Measurements from ENCODE around the gene PNPLA6.

PNPLA6 gene

GRCh38 chr19:7602935-7603497, 67.5 kb downstream of the PNPLA6 start:
- no peak for DNase-seq

GRCh38 chr19:7603919-7604318, 68.4 kb downstream of the PNPLA6 start:
- no peak for DNase-seq

- no peak for DNase-seq
Measured at GRCh38 chr19:7605490-7606222, 70.1 kb downstream of the PNPLA6 start.

DNA sequence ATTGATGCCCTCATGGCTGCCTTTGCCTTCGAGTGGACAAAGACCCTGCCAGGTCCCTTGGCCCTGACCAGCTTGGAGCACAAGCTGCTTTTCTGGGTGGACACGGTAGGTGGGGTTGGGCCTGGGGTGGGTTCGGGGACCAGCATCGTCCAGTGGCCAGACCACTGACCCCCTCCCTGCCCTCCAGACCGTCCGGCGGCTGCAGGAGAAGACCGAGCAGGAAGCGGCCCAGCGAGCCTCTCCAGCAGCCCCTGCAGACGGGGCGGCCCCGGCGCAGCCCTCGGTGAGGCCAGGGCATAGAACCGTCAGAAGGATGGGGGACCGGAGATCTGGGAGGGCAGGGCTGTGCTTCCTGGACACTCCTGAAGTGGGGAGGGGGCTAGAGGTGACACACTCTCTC, 70.8 kb downstream of the PNPLA6 start:
- DNase-seq = no peak

GRCh38 chr19:7607212-7607873, 71.8 kb downstream of the PNPLA6 start:
- no peak for DNase-seq

GRCh38 chr19:7607874-7608560, 72.5 kb downstream of the PNPLA6 start:
- DNase-seq = no peak

GRCh38 chr19:7610491-7611240, 75.1 kb downstream of the PNPLA6 start:
- no peak for DNase-seq
